ENCODE measurements around the gene NTN1.

DNA sequence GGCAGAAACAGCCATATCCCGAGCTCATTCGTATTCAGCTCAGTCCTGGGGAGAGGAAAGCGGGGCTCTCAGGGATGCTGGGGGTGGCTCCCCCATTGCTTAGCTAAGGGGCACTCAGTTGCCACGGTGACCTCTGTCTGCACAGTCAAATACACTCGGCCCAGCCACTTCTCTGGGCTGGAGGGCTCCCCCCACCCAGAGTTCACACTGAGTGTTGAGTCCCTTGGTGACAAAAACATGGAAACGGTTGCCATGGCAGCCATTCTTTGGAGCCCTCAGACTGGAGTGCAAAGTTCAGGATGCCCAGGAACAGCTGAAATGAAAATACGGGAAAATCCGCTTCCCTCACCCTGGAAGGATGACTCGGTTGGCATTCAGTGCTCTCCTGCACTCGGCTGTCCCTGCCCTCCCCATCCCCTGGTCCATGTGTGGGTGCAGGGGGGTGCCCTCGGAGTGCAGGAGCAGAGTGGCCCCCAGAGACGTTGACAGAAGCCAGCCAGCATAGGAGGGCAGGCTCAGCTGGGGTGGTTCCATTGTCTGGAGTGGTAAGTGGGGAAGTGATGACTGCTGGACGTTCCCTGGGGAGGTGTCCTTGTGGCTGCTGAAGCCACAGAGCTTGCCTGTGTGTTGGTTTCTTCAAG lies 216.5 kb downstream of the NTN1 start:
- no peak for TF ChIP-seq EP300 (IDR thresholded peaks at IDR 0.05)
- TF ChIP-seq, protein P1, sequence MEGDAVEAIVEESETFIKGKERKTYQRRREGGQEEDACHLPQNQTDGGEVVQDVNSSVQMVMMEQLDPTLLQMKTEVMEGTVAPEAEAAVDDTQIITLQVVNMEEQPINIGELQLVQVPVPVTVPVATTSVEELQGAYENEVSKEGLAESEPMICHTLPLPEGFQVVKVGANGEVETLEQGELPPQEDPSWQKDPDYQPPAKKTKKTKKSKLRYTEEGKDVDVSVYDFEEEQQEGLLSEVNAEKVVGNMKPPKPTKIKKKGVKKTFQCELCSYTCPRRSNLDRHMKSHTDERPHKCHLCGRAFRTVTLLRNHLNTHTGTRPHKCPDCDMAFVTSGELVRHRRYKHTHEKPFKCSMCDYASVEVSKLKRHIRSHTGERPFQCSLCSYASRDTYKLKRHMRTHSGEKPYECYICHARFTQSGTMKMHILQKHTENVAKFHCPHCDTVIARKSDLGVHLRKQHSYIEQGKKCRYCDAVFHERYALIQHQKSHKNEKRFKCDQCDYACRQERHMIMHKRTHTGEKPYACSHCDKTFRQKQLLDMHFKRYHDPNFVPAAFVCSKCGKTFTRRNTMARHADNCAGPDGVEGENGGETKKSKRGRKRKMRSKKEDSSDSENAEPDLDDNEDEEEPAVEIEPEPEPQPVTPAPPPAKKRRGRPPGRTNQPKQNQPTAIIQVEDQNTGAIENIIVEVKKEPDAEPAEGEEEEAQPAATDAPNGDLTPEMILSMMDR (IDR thresholded peaks at IDR 0.05) = no peak
- TF ChIP-seq POLR2A (IDR thresholded peaks at IDR 0.05) = no peak

Measured in ovary (tissue), 3 donors.